D341Med (cell line): ENCODE data around the gene NFIA.

Experiments
- DNase-seq: peaks from one replicate; pipeline ENCODE4 v3.0.0; 2012; ENCODE audit warnings: low spot score

NFIA gene

GRCh38 chr1:61494000-61494399, 411.6 kb downstream of the NFIA start:
- no peak for DNase-seq

- DNase-seq = no peak
These were observed 414.1 kb downstream of the NFIA start for GRCh38 chr1:61496501-61496900.

- DNase-seq = no peak
These were observed 414.7 kb downstream of the NFIA start for GRCh38 chr1:61497013-61497412.

- DNase-seq = no peak
These were observed 416.0 kb downstream of the NFIA start for GRCh38 chr1:61498342-61498741.

- no peak for DNase-seq
These were observed 419.9 kb downstream of the NFIA start for GRCh38 chr1:61501971-61502916.

DNA sequence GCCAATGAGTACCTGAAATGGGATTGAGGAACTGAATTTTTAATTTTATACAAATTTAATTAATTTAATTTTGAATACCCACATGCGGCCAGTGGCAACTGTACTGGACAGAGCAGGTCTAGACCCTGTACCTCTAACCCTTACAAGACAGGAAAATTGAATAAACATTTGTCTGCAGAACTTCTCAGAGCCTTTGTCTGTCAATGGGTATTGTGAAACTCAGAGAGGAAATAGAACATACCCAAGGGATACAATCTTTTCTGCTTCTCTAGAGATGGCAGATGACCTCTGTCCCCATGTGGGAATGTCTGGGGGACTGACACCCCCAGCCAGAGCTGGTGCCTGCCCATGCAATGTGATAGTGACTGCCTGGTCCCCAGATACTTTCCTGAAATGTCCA, 421.9 kb downstream of the NFIA start:
- DNase-seq = no peak

GRCh38 chr1:61504852-61505390, 422.6 kb downstream of the NFIA start:
- no peak for DNase-seq

DNA sequence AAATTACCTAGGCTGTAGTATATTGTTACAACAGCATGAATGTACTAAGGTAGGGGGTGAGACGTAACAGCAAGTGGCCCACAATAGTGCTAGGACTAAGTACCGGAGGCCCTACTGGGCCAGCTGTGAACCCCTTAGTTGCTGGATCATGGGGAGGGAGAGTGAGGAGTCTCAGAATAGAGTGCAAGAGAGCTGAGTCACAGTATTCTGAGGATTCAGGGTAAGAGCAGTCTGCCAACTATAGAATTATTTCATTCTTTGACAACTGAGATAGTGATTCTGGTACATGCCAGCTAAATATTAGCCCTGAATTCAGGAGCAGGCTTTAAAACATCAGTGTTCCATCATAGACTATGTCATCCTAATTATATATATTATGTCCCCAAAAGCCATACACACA, 423.9 kb downstream of the NFIA start:
- no peak for DNase-seq

- DNase-seq = no peak
These were observed 424.7 kb downstream of the NFIA start for GRCh38 chr1:61506944-61507500.
